GM12874 (cell line): ENCODE measurements around the gene GALK1.

Source experiments
- TF ChIP-seq, protein P1 (sequence below): IDR thresholded peaks from 2 replicates; pipeline ENCODE4 v1.5.1; 2011; ENCODE audit warnings: low read depth, mild to moderate bottlenecking, control low read depth, low read length, moderate library complexity; ENCODE audit not compliant: insufficient read depth

GALK1 gene

GRCh38 chr17:75793460-75793859 is 28.5 kb upstream of the GALK1 start:
- TF ChIP-seq, protein P1, sequence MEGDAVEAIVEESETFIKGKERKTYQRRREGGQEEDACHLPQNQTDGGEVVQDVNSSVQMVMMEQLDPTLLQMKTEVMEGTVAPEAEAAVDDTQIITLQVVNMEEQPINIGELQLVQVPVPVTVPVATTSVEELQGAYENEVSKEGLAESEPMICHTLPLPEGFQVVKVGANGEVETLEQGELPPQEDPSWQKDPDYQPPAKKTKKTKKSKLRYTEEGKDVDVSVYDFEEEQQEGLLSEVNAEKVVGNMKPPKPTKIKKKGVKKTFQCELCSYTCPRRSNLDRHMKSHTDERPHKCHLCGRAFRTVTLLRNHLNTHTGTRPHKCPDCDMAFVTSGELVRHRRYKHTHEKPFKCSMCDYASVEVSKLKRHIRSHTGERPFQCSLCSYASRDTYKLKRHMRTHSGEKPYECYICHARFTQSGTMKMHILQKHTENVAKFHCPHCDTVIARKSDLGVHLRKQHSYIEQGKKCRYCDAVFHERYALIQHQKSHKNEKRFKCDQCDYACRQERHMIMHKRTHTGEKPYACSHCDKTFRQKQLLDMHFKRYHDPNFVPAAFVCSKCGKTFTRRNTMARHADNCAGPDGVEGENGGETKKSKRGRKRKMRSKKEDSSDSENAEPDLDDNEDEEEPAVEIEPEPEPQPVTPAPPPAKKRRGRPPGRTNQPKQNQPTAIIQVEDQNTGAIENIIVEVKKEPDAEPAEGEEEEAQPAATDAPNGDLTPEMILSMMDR, result no peak

DNA sequence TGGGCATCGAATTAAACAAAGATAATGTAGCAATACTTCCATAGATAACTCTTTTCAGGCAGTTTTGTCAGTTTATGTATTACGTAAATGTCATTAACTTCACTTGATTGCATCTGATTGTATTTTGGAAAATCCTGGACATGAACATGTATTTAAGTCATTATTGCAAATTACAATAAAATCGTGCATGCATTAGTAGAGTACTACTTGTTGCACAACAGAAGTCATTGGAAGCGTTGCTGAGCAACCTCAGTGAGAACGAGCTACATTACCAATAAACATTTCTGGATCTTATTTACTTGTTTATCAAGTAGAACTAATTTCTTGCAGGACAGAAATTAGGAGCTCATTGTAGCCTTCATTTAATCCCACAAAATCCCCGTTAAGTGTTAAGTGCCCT is 26.3 kb upstream of the GALK1 start:
- TF ChIP-seq, protein P1, result no peak

- TF ChIP-seq, protein P1, result no peak
Measured at GRCh38 chr17:75785016-75785890, 20.3 kb upstream of the GALK1 start.

DNA sequence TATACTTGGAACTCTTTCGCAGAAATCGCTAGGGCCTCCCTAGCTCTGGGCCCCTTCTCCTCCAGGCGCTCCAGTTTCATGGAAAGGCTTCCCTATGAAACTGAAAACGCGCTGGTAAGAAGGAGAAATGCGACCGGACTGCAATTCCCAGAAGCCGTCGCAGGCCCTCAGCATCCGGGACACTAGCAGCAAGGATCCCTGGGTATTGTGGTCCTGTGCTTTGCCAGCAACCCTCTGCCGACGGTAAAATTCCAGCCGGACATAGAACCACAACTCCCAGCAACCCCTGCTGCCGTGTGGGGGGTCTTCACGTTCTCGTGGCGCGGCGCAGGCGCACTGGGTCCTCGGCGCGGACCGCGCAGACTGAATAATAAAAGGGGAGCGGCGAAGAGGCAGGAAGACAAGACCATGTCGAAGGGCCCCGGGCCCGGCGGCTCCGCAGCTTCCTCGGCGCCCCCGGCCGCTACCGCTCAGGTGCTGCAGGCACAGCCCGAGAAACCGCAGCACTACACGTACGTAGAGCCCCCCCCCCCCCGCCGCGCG is 19.6 kb upstream of the GALK1 start, which contains the start of gene UNK:
Gene UNK (plus strand): TSS at position 334 of the 543 bp plus-strand sequence. CDS start 75 bp downstream, at position 409.
- TF ChIP-seq, protein P1, result no peak

DNA sequence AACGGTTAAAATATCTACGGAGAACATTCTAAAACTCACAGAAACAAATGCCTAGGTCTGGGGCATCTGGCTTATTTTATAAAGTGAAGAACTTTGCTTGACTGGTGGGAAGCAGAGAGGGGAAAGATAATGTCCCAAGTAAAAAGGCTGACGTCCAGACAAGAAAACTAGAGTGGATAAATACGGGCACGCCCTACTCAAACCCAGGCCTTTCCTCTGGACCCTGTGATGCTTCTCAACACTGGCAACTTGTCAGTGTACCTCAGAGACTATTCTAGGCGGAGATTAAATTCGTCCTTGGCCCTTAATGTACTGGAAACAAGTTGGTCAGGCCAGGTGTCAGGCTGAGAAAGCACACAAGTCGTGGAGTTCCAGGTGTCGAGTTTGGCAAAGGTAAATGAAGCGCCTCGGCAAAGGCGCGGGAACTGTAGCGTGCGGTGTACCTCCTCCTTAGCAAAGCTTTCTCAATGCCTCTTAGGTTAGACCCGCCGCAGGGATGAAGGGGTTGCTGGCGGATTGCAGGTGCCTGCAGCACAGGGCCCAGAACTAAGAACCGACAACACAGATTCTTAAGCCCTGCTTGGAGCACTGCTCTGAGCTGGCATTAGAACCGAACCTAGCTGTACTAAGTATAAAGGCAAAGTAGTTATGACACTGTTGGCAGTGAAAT is 18.9 kb upstream of the GALK1 start:
- TF ChIP-seq, protein P1, result no peak

DNA sequence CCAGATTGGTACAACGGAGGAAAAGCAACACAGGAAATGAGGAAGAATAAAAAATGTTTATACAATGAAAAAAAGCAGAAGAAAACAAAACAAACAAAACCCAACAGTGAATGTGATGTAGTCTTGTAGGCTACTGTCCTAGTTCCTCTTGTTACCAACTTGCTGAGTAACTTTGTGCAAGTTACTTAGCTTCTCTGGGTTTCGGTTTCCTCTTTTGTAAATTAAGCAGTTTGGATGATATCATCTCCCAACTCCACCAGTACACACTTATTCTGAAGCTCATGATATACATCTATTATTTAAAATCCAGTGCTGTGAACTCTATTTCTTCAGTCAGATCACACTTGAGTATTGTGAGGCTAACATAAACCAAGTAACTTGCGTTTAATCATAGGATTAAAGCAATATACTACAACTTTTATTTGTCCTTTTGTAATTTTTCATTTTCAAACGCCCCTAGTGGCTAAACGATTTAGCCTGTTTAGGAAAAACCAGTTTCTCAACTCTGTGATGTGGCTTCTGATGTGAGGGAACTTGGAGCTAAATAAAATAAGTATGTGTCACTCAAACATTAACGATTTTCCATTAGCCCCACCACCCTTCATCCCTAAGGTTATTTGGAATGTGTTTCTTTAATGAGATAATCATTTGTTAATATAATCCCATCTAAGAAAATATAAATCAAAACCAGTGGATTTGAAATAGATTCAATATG is 18.2 kb upstream of the GALK1 start:
- TF ChIP-seq, protein P1, result peak; percentile 48; the same call in 1 of the 2 replicates
